SK-N-SH (cell line): Measurements from ENCODE around the gene NLGN1. TPM values are rescaled to one million over a fixed set of nuclear protein-coding genes. Genes with fewer than 3 reads are reported as not detected.

Experiments
- CTCF ChIA-PET: fragments of 300-600, 350-600 bp; formaldehyde crosslinking; extraction: SDS; loops from one replicate; lab custom pipeline; 2021; lab: Yijun Ruan, JAX
- POLR2A ChIA-PET: fragments of 350-600 bp; sonication (Branson Sonifier 250); formaldehyde crosslinking; extraction: SDS; loops from one replicate; lab custom pipeline; 2020; ENCODE audit warnings: antibody characterized with exemption, inconsistent platforms; lab: Yijun Ruan, JAX
- DNase-seq: peaks from one replicate; pipeline ENCODE4 v3.0.0; 2012
- H2AFZ ChIP-seq: fragments of 200-600 bp; sonication (generic); 2 replicates; pipeline ENCODE4 v1.8.1; 2016; ENCODE audit warnings: antibody characterized with exemption, mild to moderate bottlenecking, low read depth
- H3F3A ChIP-seq: fragments of 200-600 bp; sonication (generic); replicated peaks from 2 replicates; pipeline ENCODE3; 2016; ENCODE audit warnings: antibody characterized with exemption, mild to moderate bottlenecking; ENCODE audit not compliant: insufficient read depth
- H3K27ac ChIP-seq, 2 experiments: fragments of 200-500 bp in 1 of 2; fragments of 200-600 bp in 1 of 2; sonication (Bioruptor generic) in 1 of 2; sonication (generic), shearing (Covaris generic) in 1 of 2; 2 replicates each; pipeline versions ENCODE4 v1.5.1 to v1.6.1; 2014 to 2016; ENCODE audit warnings: low read depth in 2 of 2, inconsistent platforms in 1 of 2, low read length in 1 of 2, mild to moderate bottlenecking in 1 of 2, mixed read lengths in 1 of 2
- H3K27me3 ChIP-seq: fragments of 200-600 bp; sonication (generic), shearing (Covaris generic); 2 replicates; pipeline ENCODE4 v1.6.1; 2016; ENCODE audit warnings: mixed run types; ENCODE audit not compliant: insufficient read depth
- H3K36me3 ChIP-seq, 2 experiments: fragments of 200-500 bp in 1 of 2; fragments of 200-600 bp in 1 of 2; sonication (Bioruptor generic) in 1 of 2; sonication (generic) in 1 of 2; replicated peaks in 1 of 2; 2 replicates each; pipeline versions ENCODE3 to v1.5.1; 2014 to 2016; ENCODE audit warnings: low read length in 1 of 2, mild to moderate bottlenecking in 1 of 2; ENCODE audit not compliant: insufficient read depth in 2 of 2, control insufficient read depth in 1 of 2
- H3K4me1 ChIP-seq, 2 experiments: fragments of 200-500 bp in 1 of 2; fragments of 200-600 bp in 1 of 2; sonication (Bioruptor generic) in 1 of 2; sonication (generic), shearing (Covaris generic) in 1 of 2; 2 replicates each; pipeline versions ENCODE4 v1.5.1 to v1.6.1; 2014 to 2016; ENCODE audit warnings: low read depth in 1 of 2, low read length in 1 of 2, mixed run types in 1 of 2; ENCODE audit not compliant: insufficient read depth in 2 of 2, control insufficient read depth in 1 of 2
- H3K4me2 ChIP-seq: fragments of 200-600 bp; sonication (generic), shearing (Covaris generic); 2 replicates; pipeline ENCODE4 v1.6.1; 2017; ENCODE audit warnings: mixed run types
- H3K4me3 ChIP-seq, 2 experiments: fragments of 200-500 bp in 1 of 2; fragments of 200-600 bp in 1 of 2; sonication (Bioruptor generic) in 1 of 2; sonication (generic), shearing (Covaris generic) in 1 of 2; 2 replicates each; pipeline versions ENCODE4 v1.5.1 to v1.8.1; 2014 to 2016; ENCODE audit warnings: low read depth in 2 of 2, inconsistent platforms in 1 of 2, low read length in 1 of 2, mild to moderate bottlenecking in 1 of 2, mixed read lengths in 1 of 2, moderate library complexity in 1 of 2
- H3K79me2 ChIP-seq: fragments of 200-600 bp; sonication (generic); 2 replicates; pipeline ENCODE4 v1.8.1; 2017; ENCODE audit warnings: mild to moderate bottlenecking; ENCODE audit not compliant: insufficient read depth
- H3K9ac ChIP-seq: fragments of 200-600 bp; sonication (generic); 2 replicates; pipeline ENCODE4 v1.6.1; 2017; ENCODE audit warnings: mixed run types
- H3K9me2 ChIP-seq: fragments of 200-600 bp; sonication (generic); 2 replicates; pipeline ENCODE4 v1.6.1; 2017; ENCODE audit warnings: mixed run types
- H3K9me3 ChIP-seq: fragments of 200-600 bp; sonication (generic); 2 replicates; pipeline ENCODE4 v1.6.1; 2017; ENCODE audit warnings: mixed run types, mild to moderate bottlenecking, moderate library complexity
- H4K20me1 ChIP-seq: fragments of 200-600 bp; sonication (generic); 2 replicates; pipeline ENCODE4 v1.6.1; 2017; ENCODE audit warnings: mild to moderate bottlenecking, mixed run types; ENCODE audit not compliant: insufficient read depth
- EZH2phosphoT487 ChIP-seq: fragments of 200-600 bp; sonication (generic); IDR thresholded peaks from 2 replicates; pipeline ENCODE4 v1.6.1; 2017; ENCODE audit warnings: low read depth, mixed run types, mild to moderate bottlenecking, antibody characterized with exemption, moderate library complexity, borderline replicate concordance
- FOSL2 ChIP-seq: IDR thresholded peaks from 2 replicates; pipeline ENCODE4 v1.4.0; 2012; ENCODE audit warnings: low read depth, mild to moderate bottlenecking, moderate library complexity, borderline replicate concordance
- FOXJ3 ChIP-seq: sonication (generic); formaldehyde crosslinking; IDR thresholded peaks from 2 replicates; pipeline ENCODE4 v1.5.1; 2020; ENCODE audit warnings: mild to moderate bottlenecking, missing genetic modification reagents
- FOXM1 ChIP-seq: IDR thresholded peaks from 2 replicates; pipeline ENCODE4 v1.4.0; 2012; ENCODE audit warnings: low read depth, mild to moderate bottlenecking
- GABPA ChIP-seq: IDR thresholded peaks from 2 replicates; pipeline ENCODE4 v1.4.0; 2012; ENCODE audit warnings: low read depth, mild to moderate bottlenecking
- GATA2 ChIP-seq: sonication (generic); formaldehyde crosslinking; IDR thresholded peaks from 2 replicates; pipeline ENCODE4 v1.5.0; 2020; ENCODE audit warnings: mild to moderate bottlenecking, missing genetic modification reagents
- IRF3 ChIP-seq: fragments of 150-350 bp; IDR thresholded peaks from 2 replicates; pipeline ENCODE4 v1.6.1; 2016; ENCODE audit warnings: mild to moderate bottlenecking, low read depth, low read length
- JUND ChIP-seq: IDR thresholded peaks from 2 replicates; pipeline ENCODE4 v1.4.0; 2012
- MAX ChIP-seq: IDR thresholded peaks from 2 replicates; pipeline ENCODE4 v1.4.0; 2012; ENCODE audit warnings: low read depth
- MEF2A ChIP-seq: IDR thresholded peaks from 2 replicates; pipeline ENCODE4 v1.4.0; 2012; ENCODE audit warnings: low read depth, borderline replicate concordance
- MXI1 ChIP-seq: IDR thresholded peaks from 2 replicates; pipeline ENCODE4 v1.6.1; 2012; ENCODE audit warnings: mild to moderate bottlenecking, low read depth, low read length, improper control_type of control experiment
- NFIC ChIP-seq: IDR thresholded peaks from 2 replicates; pipeline ENCODE4 v1.4.0; 2012; ENCODE audit warnings: borderline replicate concordance
- NRF1 ChIP-seq: IDR thresholded peaks from 2 replicates; pipeline ENCODE4 v1.6.1; 2012; ENCODE audit warnings: low read depth, mild to moderate bottlenecking, low read length
- POLR2AphosphoS5 ChIP-seq: IDR thresholded peaks from 2 replicates; pipeline ENCODE4 v1.6.1; 2012; ENCODE audit warnings: low read depth, low read length
- RAD21 ChIP-seq: IDR thresholded peaks from 2 replicates; pipeline ENCODE4 v1.6.1; 2012; ENCODE audit warnings: mild to moderate bottlenecking, low read length
- REST ChIP-seq: IDR thresholded peaks from 2 replicates; pipeline ENCODE4 v1.6.1; 2012; ENCODE audit warnings: mild to moderate bottlenecking, low read depth, low read length, moderate library complexity
- RFX5 ChIP-seq: IDR thresholded peaks from 2 replicates; pipeline ENCODE4 v1.6.1; 2012; ENCODE audit warnings: mild to moderate bottlenecking, improper control_type of control experiment, low read length
- RXRA ChIP-seq: IDR thresholded peaks from 2 replicates; pipeline ENCODE4 v1.4.0; 2012; ENCODE audit warnings: low read depth, mild to moderate bottlenecking, borderline replicate concordance
- SIN3A ChIP-seq: IDR thresholded peaks from 2 replicates; pipeline ENCODE4 v1.6.1; 2012; ENCODE audit warnings: low read depth, mild to moderate bottlenecking, low read length, moderate library complexity, borderline replicate concordance
- TAF1 ChIP-seq: IDR thresholded peaks from 2 replicates; pipeline ENCODE4 v1.6.1; 2012; ENCODE audit warnings: low read depth, mild to moderate bottlenecking, low read length, moderate library complexity, borderline replicate concordance
- TCF12 ChIP-seq: IDR thresholded peaks from 2 replicates; pipeline ENCODE4 v1.4.0; 2012
- USF2 ChIP-seq: fragments of 150-350 bp; IDR thresholded peaks from 2 replicates; pipeline ENCODE4 v1.6.1; 2017; ENCODE audit warnings: antibody characterized with exemption, low read length, low read depth, borderline replicate concordance
- WGBS: methylation state at CpG from one replicate; pipeline ENCODE4 v1.1.6; 2017; ENCODE audit warnings: low lambda C conversion rate; 5-methylcytosine and 5-hydroxymethylcytosine counted together
- polyA plus RNA-seq, 3 experiments: library from polyadenylated mRNA; depleted of rRNA; stranded (reverse); fragments of >200 nt; gene quantifications; 2 replicates each; pipeline ENCODE4 v1.2.3, GENCODE V29; 2012

The NLGN1 gene
- polyA plus RNA-seq, 1 of the 3 experiments (the other 2 are of a cell fraction) = 1.5 TPM

GRCh38 chr3:174020156-174020555 lies 622.6 kb downstream of the NLGN1 start:
- TF ChIP-seq POLR2AphosphoS5 (no peak), RFX5 (no peak), GABPA (no peak), TCF12 (no peak), FOXM1 (no peak), MEF2A (no peak), NRF1 (no peak)
- Histone ChIP-seq H3K27ac (no peak overlapping the region), H3K4me2 (no peak overlapping the region), H3K4me1 (no peaks in the 10 kb centered on the region), H3K36me3 (no peaks in the 10 kb centered on the region), H4K20me1 (no peaks in the 10 kb centered on the region), H3F3A (peaks cover 13% of the 10 kb centered on the region), H3K27me3 (no peaks in the 10 kb centered on the region), H3K9ac (no peak overlapping the region), H3K4me3 (no peak overlapping the region), H3K9me2 (no peaks in the 10 kb centered on the region), H3K9me3 (no peaks in the 10 kb centered on the region), H2AFZ (no peak overlapping the region), H3K79me2 (no peaks in the 10 kb centered on the region)
- WGBS = 77% methylated on average over 2 of the region's 2 CpGs
- ChIA-PET POLR2A (no interaction called here), CTCF (no interaction called here)
- DNase-seq = no peak

GRCh38 chr3:174023421-174023820 lies 625.9 kb downstream of the NLGN1 start:
- DNase-seq = no peak
- Histone ChIP-seq H2AFZ (no peak overlapping the region), H3K4me2 (no peak overlapping the region), H3K79me2 (no peaks in the 10 kb centered on the region), H3K9ac (no peak overlapping the region), H3K9me3 (no peaks in the 10 kb centered on the region), H3K36me3 (no peaks in the 10 kb centered on the region), H3K27ac (no peak overlapping the region), H3K4me3 (no peak overlapping the region), H3F3A (no peaks in the 10 kb centered on the region), H4K20me1 (no peaks in the 10 kb centered on the region), H3K27me3 (no peaks in the 10 kb centered on the region), H3K9me2 (no peaks in the 10 kb centered on the region), H3K4me1 (no peaks in the 10 kb centered on the region)
- WGBS = 84% methylated on average over 4 of the region's 4 CpGs
- TF ChIP-seq IRF3 (no peak), FOSL2 (no peak), GABPA (no peak), REST (no peak), NFIC (no peak), EZH2phosphoT487 (no peak), MXI1 (no peak), RAD21 (no peak), FOXM1 (no peak), TAF1 (no peak), SIN3A (no peak), TCF12 (no peak), USF2 (no peak), RFX5 (no peak), RXRA (no peak), FOXJ3 (CRISPR knock-in tag) (no peak), GATA2 (CRISPR knock-in tag) (no peak), MAX (no peak), JUND (no peak)
- ChIA-PET CTCF (interaction anchor here (0.9 to 1.5 kb wide), 2 partner anchors 11 to 15 kb away, joined by 3 read pairs; no protein-coding TSS in a partner anchor), POLR2A (no interaction called here)
